ENCODE data around the gene FPGT. TPM values are rescaled to one million over a fixed set of nuclear protein-coding genes. Genes with fewer than 3 reads are reported as not detected.
A peak's percentile ranks its signal among the peaks of the same experiment; 100 is the strongest.

Gene FPGT
- total RNA-seq, 1 experiment from 2014 or later: 4.6 TPM

DNA sequence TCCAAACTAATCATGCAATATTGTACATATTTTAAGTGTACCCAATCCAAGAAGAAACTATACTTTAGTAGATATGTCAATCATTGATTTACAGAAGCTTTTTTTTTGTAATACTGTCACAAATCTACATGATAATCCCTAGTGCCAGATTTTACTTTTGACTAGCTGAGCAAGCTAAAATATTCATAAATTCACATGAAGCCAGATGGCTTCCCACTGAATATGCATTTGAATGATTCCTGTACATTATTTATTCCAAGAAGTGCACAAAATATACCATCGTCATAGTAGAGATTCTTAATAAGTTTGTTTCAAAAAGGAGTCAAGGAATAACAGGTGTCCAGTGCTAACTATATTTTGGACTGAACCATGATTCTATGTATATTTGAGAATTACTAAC, 17.2 kb downstream of the FPGT start:
- no peaks in the 10 kb centered on the region for H3F3A ChIP-seq (ENCODE audit: low read length, unreplicated experiment)
- no peaks in the 10 kb centered on the region for H4K20me1 ChIP-seq (ENCODE audit: low read length)
- BruUV-seq (replicated peaks): no TSS peak
- no peak overlapping the region for H2AFZ ChIP-seq (ENCODE audit: low read length)
- H3K79me2 ChIP-seq (ENCODE audit: low read length): no peaks in the 10 kb centered on the region
- no peaks in the 10 kb centered on the region for H3K4me1 ChIP-seq (ENCODE audit: insufficient read depth, low read length)
- no peak overlapping the region for H3K4me3 ChIP-seq (ENCODE audit: low read length)
- H3K9me2 ChIP-seq (replicated peaks; ENCODE audit: low read length): no peaks in the 10 kb centered on the region
- H3K36me3 ChIP-seq (ENCODE audit: low read depth, low read length): no peaks in the 10 kb centered on the region
- H3K9me3 ChIP-seq (ENCODE audit: low read length): no peaks in the 10 kb centered on the region
- DNase-seq: no peak
- no peak overlapping the region for H3K4me2 ChIP-seq (ENCODE audit: low read length)
- intact Hi-C loops (cut with micrococcal nuclease): no loop called here
- POLR2A ChIA-PET (ENCODE audit: unreplicated experiment): no interaction called here
- H3K27me3 ChIP-seq (ENCODE audit: low read length): no peaks in the 10 kb centered on the region
- H3K9ac ChIP-seq (ENCODE audit: low read length): no peak overlapping the region
- CTCF ChIA-PET: no interaction called here
- H3K27ac ChIP-seq (ENCODE audit: low read length): no peak overlapping the region
- ATAC-seq: no peak
- no peak for TF ChIP-seq EZH2 (IDR thresholded peaks at IDR 0.05; ENCODE audit: low read length, unreplicated experiment)
- TF ChIP-seq, protein P1, sequence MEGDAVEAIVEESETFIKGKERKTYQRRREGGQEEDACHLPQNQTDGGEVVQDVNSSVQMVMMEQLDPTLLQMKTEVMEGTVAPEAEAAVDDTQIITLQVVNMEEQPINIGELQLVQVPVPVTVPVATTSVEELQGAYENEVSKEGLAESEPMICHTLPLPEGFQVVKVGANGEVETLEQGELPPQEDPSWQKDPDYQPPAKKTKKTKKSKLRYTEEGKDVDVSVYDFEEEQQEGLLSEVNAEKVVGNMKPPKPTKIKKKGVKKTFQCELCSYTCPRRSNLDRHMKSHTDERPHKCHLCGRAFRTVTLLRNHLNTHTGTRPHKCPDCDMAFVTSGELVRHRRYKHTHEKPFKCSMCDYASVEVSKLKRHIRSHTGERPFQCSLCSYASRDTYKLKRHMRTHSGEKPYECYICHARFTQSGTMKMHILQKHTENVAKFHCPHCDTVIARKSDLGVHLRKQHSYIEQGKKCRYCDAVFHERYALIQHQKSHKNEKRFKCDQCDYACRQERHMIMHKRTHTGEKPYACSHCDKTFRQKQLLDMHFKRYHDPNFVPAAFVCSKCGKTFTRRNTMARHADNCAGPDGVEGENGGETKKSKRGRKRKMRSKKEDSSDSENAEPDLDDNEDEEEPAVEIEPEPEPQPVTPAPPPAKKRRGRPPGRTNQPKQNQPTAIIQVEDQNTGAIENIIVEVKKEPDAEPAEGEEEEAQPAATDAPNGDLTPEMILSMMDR (conservative IDR thresholded peaks at IDR 0.05; ENCODE audit: low read depth, low read length): no peak

DNA sequence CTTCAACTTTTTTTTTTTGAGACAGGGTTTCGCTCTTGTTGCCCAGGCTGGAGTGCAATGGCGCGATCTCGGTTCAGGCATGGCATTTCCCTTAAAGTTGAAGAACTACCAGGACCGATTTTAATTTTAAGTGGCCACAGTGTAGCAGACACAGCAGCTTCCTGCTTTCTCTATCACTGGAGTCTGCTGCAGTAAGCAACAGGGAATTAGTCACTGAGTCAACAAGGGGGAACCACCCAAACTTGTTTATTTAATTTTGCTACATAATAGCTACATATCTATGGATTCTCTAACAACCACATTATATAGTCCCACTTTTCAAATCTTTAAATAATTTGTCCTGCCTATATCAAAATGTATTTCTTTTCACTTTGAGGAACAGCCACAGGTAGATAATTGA, 24.7 kb downstream of the FPGT start:
- intact Hi-C loops (cut with micrococcal nuclease): loop anchor here (1.0 to 5.0 kb wide), 2 partner anchors 24 to 135 kb away; partner anchors contain the start of genes FPGT and LRRIQ3
- BruUV-seq (replicated peaks): no TSS peak
- ATAC-seq (peak; percentile 100), DNase-seq (peak; percentile 77)
- Histone ChIP-seq H3K36me3 (ENCODE audit: low read depth, low read length) (no peaks in the 10 kb centered on the region), H3K27me3 (ENCODE audit: low read length) (peaks cover 16% of the 10 kb centered on the region; the same call in 1 of the 2 replicates), H3K4me2 (ENCODE audit: low read length) (peak overlapping the region; percentile 62), H3K9me2 (replicated peaks; ENCODE audit: low read length) (no peaks in the 10 kb centered on the region), H3K9me3 (ENCODE audit: low read length) (no peaks in the 10 kb centered on the region), H3K4me3 (ENCODE audit: low read length) (no peak overlapping the region), H4K20me1 (ENCODE audit: low read length) (no peaks in the 10 kb centered on the region), H2AFZ (ENCODE audit: low read length) (no peak overlapping the region), H3K79me2 (ENCODE audit: low read length) (no peaks in the 10 kb centered on the region), H3K4me1 (ENCODE audit: insufficient read depth, low read length) (peaks cover 14% of the 10 kb centered on the region), H3K9ac (ENCODE audit: low read length) (no peak overlapping the region), H3F3A (ENCODE audit: low read length, unreplicated experiment) (no peaks in the 10 kb centered on the region), H3K27ac (ENCODE audit: low read length) (no peak overlapping the region)
- ChIA-PET CTCF (interaction anchor here (0.6 kb wide), 1 partner anchor 1371 kb away, joined by 3 read pairs; no protein-coding TSS in a partner anchor), POLR2A (ENCODE audit: unreplicated experiment) (interaction anchor here (0.6 kb wide), 1 partner anchor 247 kb away, joined by 4 read pairs; no protein-coding TSS in a partner anchor)
- TF ChIP-seq EZH2phosphoT487 (IDR thresholded peaks at IDR 0.05; ENCODE audit: borderline replicate concordance, low read length) (no peak), EZH2 (IDR thresholded peaks at IDR 0.05; ENCODE audit: low read length, unreplicated experiment) (no peak)
- TF ChIP-seq, protein P1 (conservative IDR thresholded peaks at IDR 0.05; ENCODE audit: low read depth, low read length): no peak

DNA sequence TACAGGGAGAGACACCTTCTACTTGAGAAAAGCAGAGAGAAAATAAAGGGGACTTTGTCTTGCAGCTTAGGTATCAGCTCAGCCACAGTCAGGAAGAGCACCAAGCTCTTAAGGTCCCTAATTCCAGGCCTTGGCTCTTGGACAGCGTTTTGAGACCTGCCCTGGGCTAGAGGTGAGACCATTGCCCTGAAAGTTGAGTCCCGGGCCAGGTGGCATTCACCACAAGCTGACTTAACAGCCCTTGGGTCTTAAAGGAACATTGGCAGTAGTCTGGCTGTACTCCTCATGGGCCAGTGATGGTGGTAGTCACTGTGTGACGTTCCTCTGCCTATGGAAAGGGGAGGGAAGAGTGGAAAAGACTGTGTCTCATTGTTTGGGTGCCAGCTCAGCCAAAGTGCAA, 25.4 kb downstream of the FPGT start:
- Histone ChIP-seq H3F3A (ENCODE audit: low read length, unreplicated experiment) (no peaks in the 10 kb centered on the region), H3K27ac (ENCODE audit: low read length) (no peak overlapping the region), H3K4me1 (ENCODE audit: insufficient read depth, low read length) (peaks cover 14% of the 10 kb centered on the region), H2AFZ (ENCODE audit: low read length) (no peak overlapping the region), H3K4me2 (ENCODE audit: low read length) (no peak overlapping the region), H4K20me1 (ENCODE audit: low read length) (no peaks in the 10 kb centered on the region), H3K9ac (ENCODE audit: low read length) (no peak overlapping the region), H3K27me3 (ENCODE audit: low read length) (peaks cover 18% of the 10 kb centered on the region; the same call in 1 of the 2 replicates), H3K9me2 (replicated peaks; ENCODE audit: low read length) (no peaks in the 10 kb centered on the region), H3K9me3 (ENCODE audit: low read length) (no peaks in the 10 kb centered on the region), H3K79me2 (ENCODE audit: low read length) (no peaks in the 10 kb centered on the region), H3K36me3 (ENCODE audit: low read depth, low read length) (no peaks in the 10 kb centered on the region), H3K4me3 (ENCODE audit: low read length) (no peak overlapping the region)
- no TSS peak for BruUV-seq (replicated peaks)
- ChIA-PET CTCF (no interaction called here), POLR2A (ENCODE audit: unreplicated experiment) (no interaction called here)
- TF ChIP-seq, protein P1 (conservative IDR thresholded peaks at IDR 0.05; ENCODE audit: low read depth, low read length): no peak
- no peak for TF ChIP-seq EZH2 (IDR thresholded peaks at IDR 0.05; ENCODE audit: low read length, unreplicated experiment)
- ATAC-seq (no peak), DNase-seq (no peak)
- intact Hi-C loops (cut with micrococcal nuclease): loop anchor here (5.0 kb wide), 1 partner anchor 134 kb away; no protein-coding TSS in a partner anchor

Measured in PC-3 (cell line).